H54 (cell line): ENCODE measurements around the gene KRT7.
"Not testable (repeated sequence)": the region's sequence is repeated elsewhere in the genome, so short reads cannot be mapped to it uniquely, and the experiment has no call there.

Experiments
- DNase-seq: peaks from one replicate; pipeline ENCODE4 v3.0.0; 2011; ENCODE audit warnings: low spot score, mixed read lengths; ENCODE audit not compliant: insufficient read length
- FAIRE-seq: peaks from 3 replicates; lab custom pipeline; 2011; peaks lifted over from hg19 to GRCh38; lab: Jason Lieb, UNC
- POLR2A ChIP-seq: IDR thresholded peaks from 2 replicates; pipeline ENCODE4 v1.6.1; 2011; ENCODE audit warnings: low read depth, mild to moderate bottlenecking, low read length

Gene KRT7

DNA sequence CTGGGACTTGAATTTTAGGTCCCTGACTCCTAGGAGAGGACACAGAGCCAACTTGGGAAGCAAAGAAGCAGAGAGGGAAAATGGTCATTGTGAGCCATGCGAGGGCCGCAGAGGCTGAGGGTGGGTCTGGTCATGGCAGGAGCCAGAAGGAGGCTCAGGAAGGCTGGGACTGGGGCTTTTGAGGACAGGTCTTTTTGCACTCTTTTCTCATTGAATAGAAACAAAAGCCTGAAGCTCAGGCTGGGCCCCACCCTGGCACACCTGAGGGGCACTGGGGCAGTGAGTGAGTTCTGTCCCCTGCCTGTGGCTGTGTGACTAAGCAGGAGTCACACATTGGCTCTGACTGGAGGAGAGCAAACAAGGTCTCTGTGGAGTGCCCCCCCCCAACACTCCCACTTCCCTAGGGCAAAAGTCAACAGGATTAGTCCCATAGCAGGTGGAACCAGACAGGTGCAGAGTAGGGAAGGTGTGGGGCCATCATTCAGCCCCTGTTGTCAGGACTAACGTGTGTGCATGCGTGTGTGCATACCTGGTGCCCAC lies 2.8 kb downstream of the KRT7 start:
- no peak for TF ChIP-seq POLR2A
- FAIRE-seq (no peak), DNase-seq (no peak)

DNA sequence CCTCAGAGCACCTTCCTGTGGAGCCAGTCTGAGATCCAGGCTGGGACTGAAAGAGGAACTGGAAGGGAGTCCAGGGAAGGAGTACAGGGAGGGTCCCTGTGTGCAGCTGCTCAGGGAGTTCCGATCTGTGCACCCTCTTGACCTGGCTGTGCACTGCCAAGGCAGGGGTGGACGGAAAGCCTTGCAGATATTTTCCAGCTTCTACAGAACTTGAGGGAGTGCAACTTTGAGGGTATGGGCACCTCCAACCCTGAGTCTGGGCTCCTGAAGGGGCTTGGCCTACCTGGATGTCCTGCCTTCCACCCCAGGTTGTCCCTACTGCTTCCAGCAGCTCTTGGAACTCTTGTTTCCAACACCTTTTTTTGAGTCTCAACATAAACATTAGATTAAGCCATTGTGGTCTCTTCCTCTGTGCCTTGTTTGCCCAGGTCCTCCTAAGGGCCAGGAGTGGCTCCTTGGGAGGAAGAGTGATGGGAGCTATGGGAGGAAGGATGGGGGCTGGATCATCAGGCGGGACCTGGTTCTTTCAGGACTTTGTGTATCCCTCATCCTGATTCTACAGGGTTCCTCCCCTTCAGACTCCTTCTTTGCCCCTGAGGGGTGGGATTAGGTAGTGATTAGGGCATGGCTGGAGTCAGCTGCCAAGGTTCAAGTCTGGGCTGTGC lies 3.5 kb downstream of the KRT7 start:
- no peak for DNase-seq
- no peak for TF ChIP-seq POLR2A
- FAIRE-seq = no peak

DNA sequence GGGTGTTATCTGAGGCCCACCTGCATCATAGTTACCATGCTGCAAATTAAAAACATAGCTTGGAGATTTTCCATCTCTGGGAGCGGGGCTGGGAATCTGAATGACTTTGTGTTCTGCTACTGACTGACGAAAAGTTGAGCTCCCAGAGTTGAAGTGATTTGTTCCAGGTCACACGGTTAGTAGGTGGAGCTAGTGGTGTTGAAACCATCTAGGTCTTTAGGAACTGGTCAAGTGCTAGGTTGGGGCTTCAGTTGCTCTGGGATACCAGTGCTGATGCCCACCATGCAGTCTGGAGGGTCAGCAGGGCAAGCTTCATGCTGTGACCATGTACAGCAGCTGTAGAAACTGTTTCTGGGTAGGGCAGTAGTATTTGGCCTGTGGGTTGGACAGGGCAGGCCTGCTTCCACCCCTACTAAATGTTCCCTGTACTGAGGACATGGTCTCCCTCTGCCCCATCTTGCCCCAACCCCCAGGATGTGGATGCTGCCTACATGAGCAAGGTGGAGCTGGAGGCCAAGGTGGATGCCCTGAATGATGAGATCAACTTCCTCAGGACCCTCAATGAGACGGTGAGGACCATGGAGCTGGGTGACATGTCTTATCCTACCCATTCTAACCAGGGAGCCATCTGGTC lies 5.3 kb downstream of the KRT7 start:
- no peak for FAIRE-seq
- no peak for TF ChIP-seq POLR2A
- no peak for DNase-seq

DNA sequence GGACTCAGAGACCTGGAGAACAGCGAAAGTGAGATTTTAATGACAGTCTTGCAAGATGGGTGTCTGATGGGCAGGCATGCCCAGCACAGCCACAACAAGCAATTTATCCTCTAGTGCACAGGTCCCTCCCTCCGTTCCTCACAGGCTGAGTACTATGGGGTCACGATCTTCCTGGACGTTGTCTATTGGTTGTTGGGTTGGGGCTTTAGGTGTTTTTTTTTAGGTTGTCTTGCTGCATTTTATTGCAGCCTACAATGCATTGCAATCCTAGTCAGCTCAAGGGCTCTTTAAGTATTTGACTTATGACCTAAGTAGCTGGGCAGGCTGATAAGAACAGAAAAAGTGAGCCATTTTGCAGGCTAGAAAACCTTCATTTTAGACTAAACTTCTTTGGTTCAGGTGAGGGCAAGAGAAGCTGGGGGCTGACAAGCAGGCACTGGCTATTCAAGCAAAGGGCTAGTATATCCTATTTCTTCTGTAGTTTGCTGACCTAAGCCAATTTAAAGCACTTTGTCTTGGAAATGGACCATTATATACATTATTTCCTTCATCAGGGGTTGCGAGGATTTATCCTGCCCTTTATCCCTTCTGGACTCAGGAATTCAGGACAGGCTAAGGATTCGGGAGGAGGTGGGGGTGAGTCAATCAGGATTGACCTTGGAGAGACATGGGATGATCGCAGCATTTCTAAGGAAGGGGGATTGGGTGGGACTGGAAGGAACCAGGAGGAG lies 6.0 kb downstream of the KRT7 start:
- DNase-seq = no peak
- no peak for FAIRE-seq
- TF ChIP-seq POLR2A = no peak

DNA sequence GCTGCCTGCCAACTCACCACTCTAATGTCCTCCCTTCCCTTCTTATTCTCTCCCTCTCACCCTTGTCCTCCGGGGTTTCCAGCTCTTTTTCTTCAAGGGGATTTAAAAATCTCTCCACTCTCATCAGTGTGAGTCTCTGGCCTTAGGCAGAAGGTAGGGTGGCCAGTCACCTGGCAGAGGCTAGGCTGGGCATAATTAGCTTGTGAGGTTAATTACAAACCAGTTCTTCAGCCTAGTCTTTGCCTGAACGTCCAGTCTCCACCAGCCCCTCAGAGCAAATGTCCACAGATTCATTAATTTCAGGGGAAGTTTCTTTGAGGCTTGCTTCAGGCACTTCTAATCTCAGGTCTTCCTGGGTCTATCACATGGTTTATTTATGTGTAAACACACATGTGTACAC lies 6.7 kb downstream of the KRT7 start:
- no peak for TF ChIP-seq POLR2A
- no peak for FAIRE-seq
- DNase-seq = no peak

DNA sequence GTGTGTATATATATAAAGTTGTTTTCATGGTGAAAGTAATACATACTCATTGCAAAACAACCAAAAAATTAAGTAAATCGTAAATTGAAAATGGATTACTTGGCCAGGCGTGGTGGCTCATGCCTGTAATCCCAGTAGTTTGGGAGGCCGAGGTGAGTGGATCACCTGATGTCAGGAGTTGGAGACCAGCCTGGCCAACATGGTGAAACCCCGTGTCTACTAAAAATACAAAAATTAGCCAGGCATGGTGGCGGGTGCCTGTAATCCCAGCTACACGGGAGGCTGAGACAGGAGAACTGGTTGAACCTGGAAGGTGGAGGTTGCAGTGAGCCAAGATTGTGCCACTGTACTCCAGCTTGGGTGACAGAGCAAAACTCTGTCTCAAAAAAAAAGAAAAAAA lies 7.2 kb downstream of the KRT7 start:
- not testable (repeated sequence) for FAIRE-seq

DNA sequence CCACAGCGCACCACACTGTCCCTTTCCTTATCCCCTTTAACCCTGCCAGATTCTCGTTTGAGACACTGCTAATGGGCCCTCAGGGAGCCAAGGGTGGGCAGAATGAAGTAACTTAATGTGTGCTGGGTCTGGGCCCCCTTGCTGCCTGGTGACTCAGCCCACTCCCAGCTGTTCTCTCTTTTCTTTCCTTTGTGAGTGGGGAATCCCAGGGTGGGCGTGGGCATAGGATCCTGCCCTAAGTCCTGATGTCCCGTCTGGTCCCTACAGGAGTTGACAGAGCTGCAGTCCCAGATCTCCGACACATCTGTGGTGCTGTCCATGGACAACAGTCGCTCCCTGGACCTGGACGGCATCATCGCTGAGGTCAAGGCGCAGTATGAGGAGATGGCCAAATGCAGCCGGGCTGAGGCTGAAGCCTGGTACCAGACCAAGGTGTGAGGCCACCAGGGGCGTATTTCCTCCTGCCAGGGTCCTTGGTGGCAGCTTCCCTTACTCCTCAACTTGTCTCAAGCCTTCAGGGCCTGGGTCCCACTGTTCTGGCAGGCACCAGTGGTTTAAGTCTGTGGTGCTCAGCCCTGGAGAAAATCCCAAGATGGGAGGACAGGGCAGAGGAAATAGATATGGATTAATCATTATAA lies 8.3 kb downstream of the KRT7 start:
- DNase-seq = no peak
- no peak for TF ChIP-seq POLR2A
- no peak for FAIRE-seq

More for the DNA sequence above, 7.2 kb downstream of the KRT7 start:
- not testable (repeated sequence) for DNase-seq

DNA sequence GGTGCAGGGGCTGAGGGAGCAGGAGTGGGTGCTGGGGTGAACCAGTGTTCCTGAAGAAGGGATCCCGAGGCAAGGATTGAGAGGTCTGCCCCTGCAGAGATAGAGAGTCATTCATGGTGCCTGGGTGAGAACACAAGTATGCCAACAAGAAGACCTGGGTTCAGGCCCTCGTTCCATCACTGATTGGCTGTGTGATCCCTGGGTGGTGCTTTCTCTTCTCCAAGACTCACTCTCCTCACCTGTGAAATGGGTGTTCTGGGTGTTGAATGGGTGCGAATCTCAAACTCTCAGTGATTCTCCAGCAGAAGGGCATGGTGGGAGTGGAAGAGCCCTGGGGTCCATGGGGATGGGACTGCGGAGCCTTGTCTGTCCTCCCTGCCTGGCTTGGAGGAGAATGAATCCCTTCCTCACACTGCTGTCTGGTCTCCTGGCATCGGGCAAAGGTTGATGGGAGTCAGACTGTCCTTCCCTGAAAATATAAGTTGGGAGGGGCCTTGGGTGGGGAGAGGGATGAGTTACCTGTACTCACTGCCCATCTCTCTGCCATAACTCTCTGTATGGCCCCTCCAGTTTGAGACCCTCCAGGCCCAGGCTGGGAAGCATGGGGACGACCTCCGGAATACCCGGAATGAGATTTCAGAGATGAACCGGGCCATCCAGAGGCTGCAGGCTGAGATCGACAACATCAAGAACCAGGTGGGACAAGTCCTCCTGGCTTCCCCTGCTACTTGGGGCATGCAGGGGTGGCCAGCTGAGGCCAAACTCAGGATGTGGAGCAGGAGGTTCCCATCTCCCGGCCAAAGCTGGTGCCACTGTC lies 9.6 kb downstream of the KRT7 start:
- TF ChIP-seq POLR2A = no peak
- FAIRE-seq (no peak), DNase-seq (no peak)

DNA sequence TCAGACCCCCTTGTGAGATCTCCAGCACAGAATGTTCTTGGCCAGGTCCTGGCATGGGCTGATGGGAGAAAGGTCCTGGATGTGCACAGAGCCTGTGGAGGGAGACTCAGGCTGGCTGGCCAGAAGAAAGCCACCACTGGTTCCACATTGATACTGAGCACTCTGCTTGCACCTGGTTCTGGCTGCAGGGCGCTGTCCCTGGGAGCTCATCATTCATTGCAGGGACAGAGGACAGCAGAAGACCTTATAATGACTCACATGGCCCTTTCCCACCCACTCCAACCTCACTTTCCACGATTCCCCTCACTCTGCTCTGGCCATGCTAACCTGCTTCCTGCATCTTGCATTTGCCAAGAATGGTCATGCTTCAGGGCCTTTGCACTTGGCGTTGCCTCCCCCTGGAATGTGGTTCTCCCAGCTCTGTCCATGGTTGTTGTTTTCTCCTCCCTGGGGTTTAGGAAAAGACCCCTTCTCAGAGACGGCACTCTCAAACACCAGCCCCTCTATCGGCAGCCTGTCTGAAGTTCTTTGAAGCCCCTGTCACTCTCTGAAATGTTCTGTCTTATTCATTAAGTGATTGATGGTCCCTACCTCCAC lies 10.3 kb downstream of the KRT7 start:
- FAIRE-seq = no peak
- TF ChIP-seq POLR2A = no peak
- no peak for DNase-seq

DNA sequence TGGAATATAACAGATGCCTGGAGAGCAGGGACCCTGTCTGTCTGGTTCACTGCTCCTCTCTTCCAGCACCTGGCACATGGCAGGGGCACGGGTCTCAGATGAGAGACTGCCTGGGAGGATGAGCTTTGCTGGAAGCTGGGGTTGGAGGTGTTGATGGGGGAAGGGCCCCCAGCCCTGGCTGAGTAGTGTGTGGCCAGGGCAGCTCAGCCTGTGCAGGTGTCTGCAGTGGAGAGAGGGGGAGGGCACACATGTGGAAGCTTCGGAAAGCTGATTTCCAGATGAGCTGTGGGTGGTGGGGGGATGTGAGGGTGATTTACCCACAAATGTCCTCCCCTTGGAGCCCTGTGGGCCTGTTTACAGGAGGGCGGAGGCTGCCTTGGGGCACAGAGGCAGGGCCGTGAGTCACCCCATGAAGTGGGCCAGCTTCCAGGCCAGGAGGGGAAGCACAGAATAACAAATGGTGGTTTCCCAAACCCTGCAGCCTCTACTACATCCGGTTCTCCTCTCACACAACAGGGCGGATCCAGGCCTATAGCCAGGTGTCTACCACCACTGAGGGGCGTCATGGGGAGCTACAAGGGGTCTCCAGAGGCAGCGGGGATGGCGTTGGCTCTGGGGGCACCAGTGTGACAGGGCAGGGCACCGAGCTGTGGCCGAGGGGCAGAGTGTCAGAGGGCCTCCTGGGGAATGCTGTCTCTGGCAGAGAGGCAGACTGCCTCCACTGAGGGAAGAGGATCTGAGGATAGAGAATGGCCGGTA lies 11.0 kb downstream of the KRT7 start:
- TF ChIP-seq POLR2A = no peak
- peak; percentile 99 for DNase-seq
- peak; percentile 64 for FAIRE-seq

DNA sequence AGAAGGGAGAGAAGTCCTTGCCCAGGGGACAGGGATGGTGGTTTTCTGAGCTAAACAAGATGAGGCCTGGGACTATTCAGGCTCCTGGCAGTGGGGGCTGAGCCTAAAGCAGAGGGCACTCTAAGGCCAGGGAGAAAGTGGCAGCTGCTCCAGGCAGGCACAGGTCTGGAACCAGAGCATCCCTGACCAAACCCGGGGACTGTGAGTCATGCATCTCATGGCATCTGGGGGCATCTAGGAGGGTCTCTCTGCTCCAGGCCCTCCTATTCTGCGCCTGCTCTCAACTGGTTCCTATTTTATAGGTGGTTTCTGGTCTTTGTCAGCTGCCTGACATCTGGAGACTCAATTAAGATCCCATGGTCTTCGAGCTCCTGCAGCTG lies 11.6 kb downstream of the KRT7 start:
- FAIRE-seq = no peak
- DNase-seq = no peak
- no peak for TF ChIP-seq POLR2A

DNA sequence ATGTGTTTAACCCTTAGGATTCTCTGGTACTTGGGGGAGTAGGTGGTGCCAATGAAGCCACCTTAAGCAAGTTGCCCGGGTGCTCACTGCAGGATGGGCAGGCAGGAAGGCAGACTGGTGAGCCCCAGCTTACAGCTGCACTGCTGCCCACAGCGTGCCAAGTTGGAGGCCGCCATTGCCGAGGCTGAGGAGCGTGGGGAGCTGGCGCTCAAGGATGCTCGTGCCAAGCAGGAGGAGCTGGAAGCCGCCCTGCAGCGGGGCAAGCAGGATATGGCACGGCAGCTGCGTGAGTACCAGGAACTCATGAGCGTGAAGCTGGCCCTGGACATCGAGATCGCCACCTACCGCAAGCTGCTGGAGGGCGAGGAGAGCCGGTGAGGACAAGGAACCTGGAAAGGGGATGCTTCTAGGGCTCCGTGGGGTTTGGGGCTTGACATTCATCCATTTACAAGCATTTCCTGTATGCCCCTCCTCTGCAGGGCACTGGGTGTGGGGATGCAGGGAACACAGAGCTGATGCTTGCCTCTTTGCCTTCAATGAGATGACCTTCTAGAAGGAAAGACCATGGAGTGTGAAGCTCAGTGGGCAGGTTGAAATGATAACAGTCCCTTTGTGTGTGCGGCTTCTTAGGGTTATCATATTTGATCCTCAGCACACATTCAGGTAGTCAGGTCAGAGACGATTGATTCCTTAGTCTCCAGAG lies 12.4 kb downstream of the KRT7 start:
- no peak for FAIRE-seq
- DNase-seq = no peak
- no peak for TF ChIP-seq POLR2A
